Stimulated activated CD8-positive, alpha-beta memory T cell treated with anti-CD3 and anti-CD28 coated beads, Interleukin-12 subunit alpha, Interleukin-12 subunit beta, amount 100 ng/mL, for 1 hour (primary cell): Measurements from ENCODE around the gene UCKL1.
"Not testable (repeated sequence)": the region's sequence is repeated elsewhere in the genome, so short reads cannot be mapped to it uniquely, and the experiment has no call there.

Source experiments
- DNase-seq: peaks from one replicate; pipeline ENCODE4 v3.0.0-alpha.2; 2020; ENCODE audit warnings: low read depth

UCKL1 gene

DNA sequence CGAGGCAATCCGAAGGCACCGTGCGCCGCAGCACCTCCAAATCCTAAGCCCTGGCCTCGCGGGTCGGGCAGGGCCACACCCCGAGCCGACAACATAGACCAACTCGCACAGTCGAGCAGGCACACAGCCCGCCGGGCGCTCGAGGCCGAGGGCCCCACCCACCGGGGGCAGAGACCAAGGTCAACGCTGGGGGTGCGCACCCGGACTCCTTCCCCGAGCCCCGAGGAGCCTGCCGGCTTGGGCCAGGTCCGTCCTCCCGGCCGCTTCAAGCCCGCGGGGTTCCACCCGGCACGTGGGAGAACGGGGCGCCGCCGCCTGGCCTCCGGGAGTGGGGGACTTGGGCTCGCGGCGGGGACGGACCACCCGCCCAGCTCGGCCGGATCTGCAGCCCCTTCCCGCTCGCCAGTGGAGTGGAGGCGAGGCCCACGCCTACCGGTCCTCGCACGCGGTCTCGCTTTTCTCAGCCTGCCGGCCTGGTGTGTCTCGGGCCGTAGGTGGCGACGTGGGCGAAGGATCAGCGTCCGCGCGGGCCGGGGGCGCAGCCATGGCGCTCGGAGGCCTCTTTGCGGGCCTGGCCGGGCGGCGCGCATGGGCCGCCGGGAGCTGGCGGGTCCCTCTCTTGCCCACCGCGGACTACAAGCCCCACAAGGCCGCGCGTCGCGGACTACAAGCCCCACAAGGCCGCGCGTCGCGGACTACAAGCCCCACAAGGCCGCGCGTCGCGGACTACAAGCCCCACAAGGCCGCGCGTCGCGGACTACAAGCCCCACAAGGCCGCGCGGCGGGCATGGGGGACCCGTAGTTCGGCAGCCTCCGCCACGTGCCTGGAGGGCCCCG, at the start of gene UCKL1:
UCKL1 (minus strand) TSS at position 590 of the 837 bp plus-strand sequence; CDS start at position 546, 44 bp downstream.
- DNase-seq = peak; percentile 80

DNA sequence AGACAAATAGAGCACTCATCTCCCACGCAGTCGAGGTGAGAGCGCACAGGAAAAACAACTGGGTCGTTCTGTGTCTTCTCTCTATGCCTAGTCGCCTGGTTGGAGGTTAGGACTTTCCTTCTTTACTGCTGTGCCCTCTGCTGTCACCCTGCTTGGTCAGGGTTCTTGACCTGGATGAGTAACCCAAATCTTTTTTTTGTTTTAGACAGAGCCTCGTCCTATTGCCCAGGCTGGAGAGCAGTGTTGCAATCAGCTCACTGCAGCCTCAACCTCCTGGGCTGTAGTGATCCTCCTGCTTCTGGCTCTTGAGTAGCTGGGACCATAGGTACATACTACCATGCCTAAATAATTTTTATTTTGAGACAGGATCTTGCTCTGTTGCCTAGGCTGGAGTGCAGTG, 49.2 kb upstream of the UCKL1 start:
- DNase-seq = no peak

DNA sequence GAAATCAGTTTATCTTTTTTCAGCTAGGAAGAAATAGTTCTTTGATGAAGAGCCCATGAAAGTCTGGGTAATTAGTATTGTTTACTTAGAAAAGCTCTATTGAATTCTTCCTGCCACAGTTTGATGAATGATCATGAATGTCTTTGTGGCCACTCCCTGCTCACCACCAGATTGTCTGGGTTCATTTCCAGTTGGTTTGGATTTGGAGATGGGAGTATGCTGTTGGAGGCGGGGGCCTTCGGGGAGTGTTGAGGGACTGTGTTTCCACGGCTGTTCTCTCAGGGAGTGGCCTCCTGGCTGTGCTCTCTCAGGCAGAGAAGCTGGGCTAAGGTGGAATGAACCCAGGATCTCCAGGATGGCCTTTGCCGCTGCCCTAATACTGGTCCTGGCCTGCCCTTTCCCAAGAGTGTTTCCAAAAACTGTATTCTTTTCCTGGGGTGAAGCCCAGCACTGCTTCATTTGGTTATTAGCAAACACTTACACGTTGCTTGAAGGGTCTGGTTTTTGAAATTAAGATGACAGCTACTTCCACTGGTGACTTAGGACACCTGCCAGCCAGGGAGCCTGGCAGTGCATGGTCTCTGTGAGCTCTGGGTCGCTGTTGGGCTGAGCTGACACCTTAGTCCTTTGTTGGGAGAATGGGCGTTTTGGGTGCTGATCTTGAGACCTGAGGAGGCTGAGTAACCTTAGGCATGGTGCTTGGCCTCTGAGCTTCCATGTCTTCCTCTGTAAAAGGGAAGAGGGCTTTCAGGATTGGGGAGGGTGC, 47.9 kb upstream of the UCKL1 start:
- DNase-seq = no peak

DNA sequence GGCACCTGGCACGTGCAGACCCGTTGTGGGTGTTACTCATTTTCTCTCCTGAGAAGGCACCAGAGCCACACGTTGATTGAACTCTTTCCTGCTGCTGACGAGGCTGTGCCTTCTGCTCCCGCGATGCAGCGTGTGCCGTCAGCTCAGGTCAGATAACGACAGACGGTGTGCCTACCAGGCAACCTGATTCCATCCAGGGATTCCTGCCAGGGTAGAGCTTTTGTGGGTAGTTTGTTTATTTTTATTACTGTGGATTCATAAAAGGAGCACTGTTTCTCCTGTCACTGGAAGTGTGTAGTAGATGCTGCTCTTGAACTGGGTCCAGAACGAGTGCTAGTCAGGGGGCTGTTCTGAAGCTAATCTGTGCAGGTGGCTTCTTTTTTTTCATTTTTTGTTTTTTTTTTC, 45.4 kb upstream of the UCKL1 start:
- no peak for DNase-seq

DNA sequence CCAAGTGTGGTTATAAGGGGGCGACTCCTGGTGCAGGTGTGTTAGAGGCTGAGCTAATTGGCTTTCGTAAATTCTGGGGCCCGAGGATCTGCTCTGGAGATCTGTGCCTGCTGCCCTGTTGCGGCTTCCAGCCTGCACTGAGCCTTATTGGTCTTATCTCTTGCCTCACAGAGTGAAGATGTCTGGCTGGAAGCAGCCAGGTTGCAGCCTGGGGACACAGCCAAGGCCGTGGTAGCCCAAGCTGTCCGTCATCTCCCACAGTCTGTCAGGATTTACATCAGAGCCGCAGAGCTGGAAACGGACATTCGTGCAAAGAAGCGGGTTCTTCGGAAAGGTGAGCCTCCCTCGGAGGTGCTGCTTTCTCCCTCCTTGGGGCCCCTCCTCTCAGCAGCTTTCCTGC, 44.7 kb upstream of the UCKL1 start:
- no peak for DNase-seq

DNA sequence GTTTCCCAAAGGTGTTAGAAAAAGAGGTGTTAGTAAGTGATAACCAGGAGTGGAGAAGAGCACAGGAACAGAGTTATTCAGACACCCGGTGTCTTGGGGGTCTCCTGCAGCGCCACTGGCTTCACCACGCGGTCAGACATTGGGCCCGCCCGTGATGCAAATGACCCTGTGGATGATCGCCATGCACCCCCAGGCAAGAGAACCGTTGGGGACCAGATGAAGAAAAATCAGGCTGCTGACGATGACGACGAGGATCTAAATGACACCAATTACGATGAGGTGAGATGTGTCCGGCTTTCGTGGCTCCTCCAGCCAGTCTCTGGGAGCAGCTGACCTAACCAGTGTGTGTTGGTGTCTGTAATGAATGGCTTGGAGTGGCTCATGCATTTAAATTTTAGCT, 26.7 kb upstream of the UCKL1 start:
- DNase-seq = no peak

DNA sequence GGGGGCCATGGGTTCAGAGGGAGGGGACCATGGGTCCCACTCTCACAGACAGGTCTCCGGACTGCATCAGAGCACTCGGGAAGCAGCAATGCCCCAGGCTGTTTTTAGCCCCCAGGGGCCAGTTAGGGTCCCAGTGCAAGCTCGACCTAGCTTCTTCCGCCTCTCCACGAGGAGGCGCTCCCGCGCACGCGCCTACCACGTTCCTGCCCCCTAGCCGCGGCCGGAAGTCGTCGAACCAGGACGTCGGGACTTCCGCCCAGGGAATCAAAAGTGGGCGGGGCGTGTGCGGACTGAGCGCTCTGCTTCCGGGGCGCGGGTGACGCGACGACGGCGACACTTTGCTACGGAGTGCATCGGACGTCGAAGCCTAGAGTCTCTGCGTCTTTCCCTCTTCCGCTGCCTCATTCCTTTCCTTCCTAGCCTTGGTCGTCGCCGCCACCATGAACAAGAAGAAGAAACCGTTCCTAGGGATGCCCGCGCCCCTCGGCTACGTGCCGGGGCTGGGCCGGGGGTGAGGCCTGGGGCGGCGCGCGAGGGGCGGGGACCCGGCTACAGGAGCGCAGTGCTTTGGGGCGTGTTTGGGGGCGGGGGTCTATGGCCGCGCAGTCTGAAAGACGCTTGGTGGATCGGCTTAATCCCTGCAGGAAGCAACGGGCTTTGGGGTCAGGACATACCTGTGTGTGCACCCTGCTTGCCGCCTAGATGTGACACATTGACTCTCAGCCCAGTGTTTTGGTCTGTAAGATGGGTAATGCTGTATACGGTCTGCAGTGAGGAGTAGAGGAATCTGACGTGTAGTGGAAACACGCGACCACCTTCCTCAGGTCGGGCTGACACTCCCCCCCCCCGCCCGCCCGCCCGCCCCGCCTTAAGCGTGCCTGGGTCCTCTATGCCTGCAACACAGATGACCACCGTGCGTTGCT, 24.9 kb upstream of the UCKL1 start, which contains the start of gene PRPF6:
PRPF6 (plus strand) TSS at position 327 of the 923 bp plus-strand sequence; CDS start at position 441, 114 bp downstream.
- peak; percentile 91 for DNase-seq

DNA sequence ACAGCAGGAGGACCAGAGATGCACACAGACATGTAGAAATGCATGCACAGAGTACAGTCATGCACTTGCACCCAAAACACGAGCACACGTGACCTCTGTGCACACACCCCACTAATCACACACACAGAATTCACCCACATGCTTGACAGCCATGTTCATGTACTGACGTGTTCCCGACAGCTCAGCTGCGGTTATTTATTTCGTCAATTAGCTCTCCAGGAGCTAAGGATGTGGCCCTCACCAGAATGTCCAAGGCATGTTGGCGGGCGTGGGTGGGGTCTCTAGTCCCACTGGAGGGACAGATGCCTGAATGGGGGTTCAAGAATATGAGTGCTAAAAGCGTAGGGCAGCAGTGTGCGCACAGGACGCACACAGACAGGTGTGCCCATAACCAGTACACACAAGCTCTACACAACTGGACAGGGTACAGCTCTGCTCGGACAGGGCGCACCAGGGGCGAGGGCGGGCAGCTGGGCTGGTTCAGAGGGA, 24.1 kb upstream of the UCKL1 start:
- no peak for DNase-seq

DNA sequence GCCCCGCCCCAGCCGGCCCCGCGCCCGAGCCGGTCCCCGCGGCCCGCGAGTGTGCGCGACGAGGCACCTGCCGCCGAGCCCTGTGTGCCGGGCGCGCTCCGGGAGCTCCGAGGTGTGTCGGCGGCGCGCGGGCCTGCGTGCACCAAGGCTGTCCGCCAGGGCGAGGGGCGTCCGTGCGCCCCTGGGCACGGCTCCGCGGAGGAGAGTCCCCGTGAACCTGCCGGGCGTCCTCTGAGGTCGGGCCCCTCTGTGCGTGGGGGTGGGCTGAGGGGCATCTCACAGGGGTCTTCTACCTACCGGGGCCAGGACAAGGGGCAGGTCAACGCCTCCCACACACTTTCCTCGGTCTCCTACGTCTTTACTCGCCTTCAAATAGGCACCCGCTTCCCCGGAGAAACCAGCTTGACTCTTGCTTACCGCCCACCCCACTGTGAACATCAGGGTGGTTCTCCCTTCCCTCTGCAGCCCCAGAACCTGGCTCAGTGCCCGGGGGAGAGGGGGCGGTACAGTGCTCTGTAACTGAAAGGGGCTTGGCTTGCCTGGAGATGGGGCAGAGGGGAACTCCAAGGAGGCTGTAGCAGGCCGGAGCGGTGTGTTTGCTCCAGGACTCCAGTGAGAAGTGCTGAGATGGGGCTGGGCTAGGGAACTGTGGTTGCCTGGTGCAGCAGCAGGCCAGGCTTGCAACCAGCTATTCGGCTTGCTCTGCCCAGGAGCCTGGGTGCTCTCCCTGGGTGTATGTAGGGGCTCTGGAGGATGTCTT, 23.5 kb upstream of the UCKL1 start, which contains the start of gene SAMD10:
SAMD10 (minus strand) TSS at position 86 of the 760 bp plus-strand sequence. CDS start 175 bp downstream, outside the sequence.
- DNase-seq = peak; percentile 47

DNA sequence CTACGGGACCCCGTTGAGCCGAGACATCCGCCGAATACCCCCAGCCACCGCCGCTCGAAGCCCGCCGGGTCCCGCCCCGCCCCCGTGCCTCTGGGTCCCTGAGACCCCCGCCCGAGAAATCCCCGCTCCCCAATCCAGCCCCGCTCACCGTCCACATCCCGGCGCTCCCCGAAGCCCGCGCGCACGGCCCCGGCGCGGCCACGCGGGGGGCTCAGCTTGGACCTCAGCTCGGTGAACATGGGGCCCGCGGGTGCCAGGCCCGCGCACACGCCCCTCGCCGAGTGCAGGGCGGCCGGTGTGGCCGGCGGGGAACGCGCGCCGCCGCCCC, 23.0 kb upstream of the UCKL1 start:
- DNase-seq = no peak

DNA sequence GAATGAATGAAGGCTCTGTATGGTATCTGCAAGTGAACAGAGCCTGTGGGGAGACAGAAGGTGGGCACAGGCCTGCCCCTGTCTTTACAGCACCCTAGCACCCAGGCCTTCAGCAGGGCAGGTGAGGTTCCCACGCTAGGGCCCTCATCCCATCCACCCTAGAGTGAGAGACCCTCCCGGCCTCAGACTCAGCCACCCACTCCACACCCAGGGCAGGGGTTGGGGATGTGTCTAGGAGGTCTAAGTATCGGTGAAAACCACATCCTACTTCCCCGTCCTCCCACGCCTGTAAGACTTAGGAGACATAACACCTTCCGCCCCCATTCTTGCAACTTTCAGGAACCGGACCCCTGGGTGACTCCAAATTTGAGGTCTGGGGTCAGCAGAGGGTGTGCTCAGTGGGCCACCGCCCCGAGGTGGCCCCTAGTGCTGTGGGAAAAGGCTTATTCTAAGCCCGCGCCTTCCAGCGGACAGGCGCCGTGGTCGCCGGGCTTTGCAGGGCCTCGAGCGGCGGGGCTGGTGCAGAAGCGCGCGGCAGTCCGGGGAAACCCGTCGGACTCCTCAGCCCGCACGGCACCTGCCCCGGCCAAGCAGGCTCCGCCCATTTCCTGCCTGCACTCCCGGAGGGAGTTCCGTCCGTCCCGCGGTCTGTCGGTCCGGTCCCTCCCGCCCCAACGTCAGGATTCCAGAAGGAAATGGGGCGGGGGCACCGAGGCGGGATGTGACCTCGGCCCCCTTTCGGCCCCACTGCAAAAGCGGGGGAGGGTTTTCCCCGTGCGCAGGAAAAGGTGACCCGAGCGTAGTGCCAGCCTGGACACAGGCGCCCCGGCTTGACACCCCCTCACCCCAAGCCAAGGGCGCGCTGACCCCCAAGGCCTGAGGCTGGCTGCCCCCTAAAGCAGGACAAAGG, 22.4 kb upstream of the UCKL1 start:
- DNase-seq = no peak

DNA sequence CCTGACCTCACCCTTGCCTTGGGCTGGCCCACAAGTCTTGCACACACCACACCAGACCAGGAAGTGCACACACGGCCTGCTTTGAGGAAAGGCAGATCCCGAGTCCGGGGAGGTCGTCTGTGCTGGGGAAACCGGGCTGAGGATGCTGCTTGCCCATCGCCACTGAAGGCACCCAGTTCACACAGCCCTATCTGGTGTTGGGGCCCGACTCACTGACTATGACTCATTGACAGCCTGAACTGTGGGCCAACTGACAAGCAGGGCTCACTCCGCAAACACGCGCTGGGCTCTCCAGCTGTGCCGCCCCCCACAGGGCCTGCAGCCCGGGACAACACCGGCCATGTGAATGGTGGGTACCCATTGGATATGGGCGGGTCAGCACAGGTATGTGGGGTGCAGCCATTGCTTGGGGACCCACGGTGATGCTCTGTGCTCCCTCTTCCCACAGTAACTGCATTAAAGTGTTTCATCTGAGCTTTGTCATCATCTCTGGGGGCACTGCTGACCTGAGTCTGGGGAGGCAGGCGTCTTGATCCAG, 21.6 kb upstream of the UCKL1 start:
- DNase-seq = peak; percentile 39

DNA sequence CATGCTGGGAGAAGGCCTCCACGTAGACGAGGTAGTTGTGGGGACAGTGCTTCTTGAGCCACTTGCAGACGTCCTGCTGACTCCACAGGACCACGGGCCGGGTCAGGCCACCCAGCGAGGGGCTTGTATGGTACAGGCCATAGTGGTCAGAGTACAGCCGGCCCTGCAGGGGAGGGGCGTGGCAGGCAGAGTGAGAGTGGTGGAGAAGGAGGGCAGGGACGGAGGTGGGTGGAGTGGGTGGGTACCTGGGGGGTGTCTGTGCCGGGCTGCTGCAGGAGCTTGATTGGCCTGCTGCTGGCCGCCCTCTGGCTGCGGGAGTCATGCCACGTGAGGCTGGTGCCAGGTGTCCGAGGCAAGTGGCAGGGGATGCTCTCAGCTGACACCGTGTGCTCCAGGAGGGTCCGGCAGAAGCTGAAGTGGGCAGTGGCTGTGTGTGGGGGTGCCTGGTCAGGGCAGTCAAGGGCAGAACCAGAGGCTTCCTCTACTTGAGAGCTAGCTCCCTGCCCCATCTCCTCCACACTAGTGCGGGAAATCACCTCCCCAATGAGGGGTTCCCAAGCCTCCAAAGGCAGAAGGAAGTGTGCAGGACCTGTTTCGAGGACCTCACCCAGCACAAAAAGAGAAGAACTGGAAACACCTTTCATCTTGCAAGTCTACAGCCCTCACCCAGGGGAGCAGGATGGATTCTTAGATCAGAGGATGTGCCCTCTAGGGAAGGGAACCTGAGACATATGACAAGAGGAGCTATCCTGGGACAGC, 20.9 kb upstream of the UCKL1 start:
- DNase-seq = no peak

DNA sequence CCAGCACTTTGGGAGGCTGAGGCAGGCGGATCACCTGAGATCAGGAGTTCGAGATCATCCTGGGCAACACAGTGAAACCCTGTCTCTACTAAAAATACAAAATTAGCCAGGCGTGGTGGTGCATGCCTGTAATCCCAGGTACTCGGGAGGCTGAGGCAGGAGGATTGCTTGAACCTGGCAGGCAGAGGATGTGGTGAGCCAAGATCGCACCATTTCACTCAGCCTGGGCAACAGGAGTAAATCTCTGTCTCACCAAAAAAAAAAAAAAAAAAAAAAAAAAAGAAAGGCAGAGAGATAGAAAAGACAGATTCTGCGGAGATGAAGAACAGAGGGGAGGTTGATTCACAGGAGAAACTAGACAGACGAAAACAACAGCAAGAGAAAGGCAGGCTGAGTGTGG, 20.3 kb upstream of the UCKL1 start:
- DNase-seq = not testable (repeated sequence)

DNA sequence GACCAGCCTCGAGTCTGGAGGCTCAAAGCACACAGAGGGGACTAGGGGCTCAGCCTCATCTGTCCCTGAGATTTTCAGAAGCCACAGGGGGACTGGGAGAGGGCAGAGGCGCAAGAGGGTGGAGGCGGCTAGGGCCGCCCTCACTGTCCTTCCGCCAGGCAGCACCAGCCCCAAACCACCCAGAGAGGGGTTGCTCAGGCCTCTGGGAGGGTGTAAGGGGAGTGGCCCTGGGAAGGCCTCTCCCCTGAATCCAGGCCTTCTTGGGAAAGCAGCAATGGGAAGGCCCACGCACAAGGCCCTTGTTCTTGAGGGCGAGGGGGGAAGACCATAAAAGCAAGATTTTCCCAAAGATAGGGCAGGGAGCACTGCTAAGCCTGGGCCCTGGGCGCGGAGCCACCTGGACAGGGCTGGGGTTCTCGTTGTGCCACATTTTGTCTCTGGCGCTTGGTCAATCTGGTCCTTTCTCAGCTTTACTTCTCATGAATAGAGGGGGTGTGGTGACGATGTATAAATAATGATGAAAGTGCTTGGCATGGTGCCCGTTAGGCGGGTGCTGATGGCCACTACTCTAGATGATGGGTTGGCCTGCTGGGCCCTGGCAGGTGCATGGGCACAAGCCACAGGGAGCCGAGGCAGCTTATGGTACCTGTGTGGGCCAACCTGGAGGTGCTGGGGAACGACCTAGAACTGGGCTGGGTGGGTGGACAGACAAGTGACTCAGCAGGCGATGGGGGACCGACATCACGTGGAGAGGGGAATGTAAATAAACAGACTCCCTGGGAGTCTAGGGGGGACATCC, 18.4 kb upstream of the UCKL1 start:
- no peak for DNase-seq

DNA sequence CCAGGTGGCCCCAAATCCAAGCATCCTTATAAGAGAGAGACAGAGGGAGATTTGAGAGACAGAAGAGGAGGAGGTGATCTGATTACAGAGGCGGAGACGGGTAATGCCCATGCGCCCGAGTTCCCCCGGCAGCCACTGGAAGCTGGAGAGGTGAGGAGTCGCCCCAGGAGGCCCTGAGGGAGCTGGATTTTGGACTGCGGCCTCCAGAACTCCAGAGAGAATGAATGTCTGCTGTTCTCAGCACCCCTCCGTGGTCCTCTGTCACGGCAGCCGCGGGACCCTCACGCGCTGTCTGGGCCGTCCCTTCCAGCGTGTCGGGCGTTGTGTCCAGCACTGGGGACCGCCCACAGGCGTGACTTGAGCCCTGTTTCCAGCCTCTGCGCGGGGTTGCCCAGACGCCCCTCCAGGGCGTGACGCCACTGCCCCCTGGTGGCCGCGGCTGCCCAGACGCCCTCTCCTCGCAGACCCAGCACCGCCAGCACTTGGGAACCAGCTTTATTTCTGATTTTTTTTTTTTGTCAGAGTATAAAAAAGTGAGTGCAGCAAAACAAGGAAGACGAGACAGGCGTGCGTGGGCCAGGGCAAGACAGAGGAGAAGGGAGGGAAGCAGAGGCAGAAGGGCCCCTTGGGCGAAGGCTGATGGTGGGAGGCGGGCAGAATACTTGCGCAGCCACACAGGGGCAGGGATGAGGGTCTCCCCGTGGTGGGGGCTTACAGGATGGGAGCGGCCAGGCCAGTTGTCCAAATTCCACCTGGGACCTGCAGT, 17.6 kb upstream of the UCKL1 start:
- DNase-seq = peak; percentile 59

DNA sequence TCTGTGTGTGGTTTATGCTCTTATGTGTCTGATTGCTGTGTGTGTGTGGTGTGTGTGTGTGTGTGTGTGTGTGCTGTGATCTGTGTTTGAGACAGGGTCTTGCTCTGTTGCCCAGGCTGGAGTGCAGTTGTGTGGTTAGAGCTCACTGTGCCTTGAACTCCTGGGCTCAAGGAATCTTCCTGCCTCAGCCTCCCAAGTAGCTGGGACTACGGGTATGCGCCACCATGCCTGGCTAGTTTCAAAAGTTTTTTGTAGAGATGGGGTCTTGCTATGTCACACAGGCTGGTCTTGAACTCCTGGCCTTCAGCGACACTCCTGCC, 16.9 kb upstream of the UCKL1 start:
- DNase-seq = no peak
